H9 (cell line): ENCODE measurements around the gene CPNE8. TPM values are rescaled to one million over a fixed set of nuclear protein-coding genes. Genes with fewer than 3 reads are reported as not detected.

Experiments
- DNase-seq: peaks from one replicate; pipeline ENCODE4 v3.0.0-alpha.2; 2017
- H2AFZ ChIP-seq: one replicate; pipeline ENCODE4 v1.6.1; 2013; ENCODE audit warnings: mild to moderate bottlenecking, low read length, control low read depth, moderate library complexity
- H2AK5ac ChIP-seq: 2 replicates; pipeline ENCODE4 v1.6.1; 2013; ENCODE audit warnings: low read length, control low read depth, mixed read lengths; ENCODE audit not compliant: insufficient read length
- H2BK120ac ChIP-seq: one replicate; pipeline ENCODE4 v1.6.1; 2013; ENCODE audit warnings: low read depth, mild to moderate bottlenecking, low read length, control low read depth, inconsistent platforms; ENCODE audit not compliant: poor library complexity, severe bottlenecking
- H2BK12ac ChIP-seq: 2 replicates; pipeline ENCODE4 v1.6.1; 2013; ENCODE audit warnings: low read length, control low read depth, mixed read lengths, low read depth; ENCODE audit not compliant: insufficient read length
- H2BK15ac ChIP-seq: 2 replicates; pipeline ENCODE4 v1.6.1; 2013; ENCODE audit warnings: low read depth, low read length, control low read depth
- H2BK20ac ChIP-seq: one replicate; pipeline ENCODE4 v1.6.1; 2013; ENCODE audit warnings: low read depth, mild to moderate bottlenecking, low read length, control low read depth, inconsistent platforms; ENCODE audit not compliant: poor library complexity, severe bottlenecking
- H2BK5ac ChIP-seq: 2 replicates; pipeline ENCODE4 v1.6.1; 2013; ENCODE audit warnings: low read length, control low read depth, mixed read lengths; ENCODE audit not compliant: insufficient read length
- H3K14ac ChIP-seq: 2 replicates; pipeline ENCODE4 v1.6.1; 2013; ENCODE audit warnings: low read length, control low read depth; ENCODE audit not compliant: insufficient read depth
- H3K18ac ChIP-seq: 2 replicates; pipeline ENCODE4 v1.6.1; 2013; ENCODE audit warnings: low read depth, mild to moderate bottlenecking, mixed read lengths, low read length, control low read depth; ENCODE audit not compliant: insufficient read length
- H3K23ac ChIP-seq: 2 replicates; pipeline ENCODE4 v1.6.1; 2013; ENCODE audit warnings: low read length, control low read depth, mixed read lengths, low read depth; ENCODE audit not compliant: insufficient read length
- H3K23me2 ChIP-seq: 2 replicates; pipeline ENCODE4 v1.6.1; 2013; ENCODE audit warnings: low read depth, mild to moderate bottlenecking, mixed read lengths, low read length, control low read depth; ENCODE audit not compliant: insufficient read length, poor library complexity, severe bottlenecking
- H3K27ac ChIP-seq: 2 replicates; pipeline ENCODE4 v1.5.1; 2013; ENCODE audit warnings: low read length, control low read depth, mixed read lengths, low read depth; ENCODE audit not compliant: insufficient read length
- H3K27me3 ChIP-seq: 2 replicates; pipeline ENCODE4 v1.6.1; 2013; ENCODE audit warnings: low read length, control low read depth, inconsistent platforms; ENCODE audit not compliant: insufficient read depth
- H3K4ac ChIP-seq: 2 replicates; pipeline ENCODE4 v1.6.1; 2013; ENCODE audit warnings: low read depth, mild to moderate bottlenecking, control low read depth, inconsistent platforms, low read length, moderate library complexity
- H3K4me1 ChIP-seq: 2 replicates; pipeline ENCODE4 v1.6.1; 2013; ENCODE audit warnings: low read length, control low read depth, inconsistent platforms; ENCODE audit not compliant: insufficient read depth
- H3K4me2 ChIP-seq: 2 replicates; pipeline ENCODE4 v1.6.1; 2013; ENCODE audit warnings: low read length, control low read depth, mixed read lengths; ENCODE audit not compliant: insufficient read length, insufficient read depth
- H3K56ac ChIP-seq: 2 replicates; pipeline ENCODE4 v1.6.1; 2013; ENCODE audit warnings: low read depth, mild to moderate bottlenecking, mixed read lengths, low read length, control low read depth; ENCODE audit not compliant: insufficient read length
- H3K79me1 ChIP-seq: 2 replicates; pipeline ENCODE4 v1.6.1; 2013; ENCODE audit warnings: low read depth, mild to moderate bottlenecking, moderate library complexity, low read length, control low read depth, inconsistent platforms; ENCODE audit not compliant: insufficient read depth, poor library complexity, severe bottlenecking
- H3K79me2 ChIP-seq: 2 replicates; pipeline ENCODE4 v1.6.1; 2013; ENCODE audit warnings: low read length, control low read depth, inconsistent platforms; ENCODE audit not compliant: insufficient read depth
- H3K9ac ChIP-seq: 2 replicates; pipeline ENCODE4 v1.6.1; 2013; ENCODE audit warnings: low read length, control low read depth, mixed read lengths; ENCODE audit not compliant: insufficient read length; ENCODE audit errors: extremely low read depth
- H3K9me3 ChIP-seq: one replicate; pipeline ENCODE4 v1.6.1; 2013; ENCODE audit warnings: low read depth, low read length, inconsistent platforms; ENCODE audit not compliant: control insufficient read depth
- H3T11ph ChIP-seq: one replicate; pipeline ENCODE4 v1.6.1; 2013; ENCODE audit warnings: mild to moderate bottlenecking, low read length, control low read depth, inconsistent platforms
- H4K20me1 ChIP-seq: one replicate; pipeline ENCODE4 v1.6.1; 2013; ENCODE audit not compliant: control insufficient read depth, insufficient read length, insufficient read depth
- H4K5ac ChIP-seq: 2 replicates; pipeline ENCODE4 v1.6.1; 2013; ENCODE audit warnings: low read depth, mild to moderate bottlenecking, mixed read lengths, low read length, control low read depth; ENCODE audit not compliant: insufficient read length
- H4K8ac ChIP-seq: replicated peaks from 2 replicates; pipeline ENCODE4 v1.6.1; 2013; ENCODE audit warnings: low read length, control low read depth, mixed read lengths, low read depth; ENCODE audit not compliant: insufficient read length
- H4K91ac ChIP-seq: 2 replicates; pipeline ENCODE4 v1.6.1; 2013; ENCODE audit warnings: low read depth, mild to moderate bottlenecking, moderate library complexity, mixed read lengths, low read length, control low read depth; ENCODE audit not compliant: insufficient read length
- H3K27ac Mint-ChIP-seq, 3 experiments: 2 replicates in 2 of 3; 3 replicates in 1 of 3; pipeline ENCODE4 v1.8.0; 2020 to 2021; ENCODE audit warnings: mixed read lengths in 3 of 3, mild to moderate bottlenecking in 1 of 3, moderate library complexity in 1 of 3
- H3K27me3 Mint-ChIP-seq: 2 replicates; pipeline ENCODE4 v1.8.0; 2021; ENCODE audit warnings: low read depth, mild to moderate bottlenecking, moderate library complexity, mixed read lengths
- H3K36me3 Mint-ChIP-seq, 3 experiments: 2 replicates in 2 of 3; 3 replicates in 1 of 3; pipeline ENCODE4 v1.8.0; 2020 to 2021; ENCODE audit warnings: low read depth in 3 of 3, mixed read lengths in 3 of 3; ENCODE audit not compliant: insufficient read depth in 1 of 3
- H3K4me1 Mint-ChIP-seq, 2 experiments: 2 replicates each; pipeline ENCODE4 v1.8.0; 2020; ENCODE audit warnings: mixed read lengths in 2 of 2
- H3K4me3 Mint-ChIP-seq, 2 experiments: 2 replicates in 1 of 2; 3 replicates in 1 of 2; pipeline ENCODE4 v1.8.0; 2020 to 2021; ENCODE audit warnings: mild to moderate bottlenecking in 2 of 2, mixed read lengths in 2 of 2, moderate library complexity in 1 of 2
- H3K9me3 Mint-ChIP-seq, 2 experiments: 2 replicates in 1 of 2; 3 replicates in 1 of 2; pipeline ENCODE4 v1.8.0; 2020; ENCODE audit warnings: mild to moderate bottlenecking in 2 of 2, mixed read lengths in 2 of 2, moderate library complexity in 1 of 2
- WGBS: extraction: QIAGEN DNeasy Blood & Tissue Kit; methylation state at CpG from one replicate; pipeline ENCODE4 v1.1.7; 2013; ENCODE audit warnings: missing lambda C conversion rate, low lambda C conversion rate, mixed read lengths; ENCODE audit not compliant: insufficient read length; ENCODE audit errors: extremely low coverage; 5-methylcytosine and 5-hydroxymethylcytosine counted together
- total RNA-seq: library from RNA; stranded (reverse); gene quantifications from 2 replicates; pipeline ENCODE4 v1.2.1, GENCODE V29; 2021
- TF ChIP-seq, protein P1 (sequence below): fragments of 200-600 bp; sonication (generic); conservative IDR thresholded peaks from 3 replicates; pipeline ENCODE4 v1.8.0; 2021; ENCODE audit warnings: antibody characterized with exemption, mild to moderate bottlenecking

The CPNE8 gene
- total RNA-seq, 1 experiment from 2014 or later, result 1.9 TPM

GRCh38 chr12:38711054-38711453 lies 194.3 kb downstream of the CPNE8 start:
- no peak overlapping the region for H2AK5ac ChIP-seq

More at GRCh38 chr12:38711054-38711453, 194.3 kb downstream of the CPNE8 start:
- no peaks in the 10 kb centered on the region for H3K23me2 ChIP-seq
- H4K5ac ChIP-seq, result no peak overlapping the region
- no peaks in the 10 kb centered on the region for H4K20me1 ChIP-seq
- no peak overlapping the region for H3K56ac ChIP-seq
- no peak overlapping the region for H3K27ac Mint-ChIP-seq
- H3K4me3 Mint-ChIP-seq, result no peak overlapping the region
- no peak overlapping the region for H2BK15ac ChIP-seq
- H3K4me1 Mint-ChIP-seq, result no peaks in the 10 kb centered on the region
- H2BK12ac ChIP-seq, result no peak overlapping the region
- no peaks in the 10 kb centered on the region for H3K27me3 ChIP-seq
- H3K23ac ChIP-seq, result no peak overlapping the region
- no peak overlapping the region for H2BK5ac ChIP-seq
- no peak overlapping the region for H2AFZ ChIP-seq
- H3K27me3 Mint-ChIP-seq, result no peaks in the 10 kb centered on the region
- no peak overlapping the region for H3K27ac ChIP-seq
- no CpG with 5 or more reads among the region's 2 CpGs for WGBS
- DNase-seq, result no peak
- TF ChIP-seq, protein P1, sequence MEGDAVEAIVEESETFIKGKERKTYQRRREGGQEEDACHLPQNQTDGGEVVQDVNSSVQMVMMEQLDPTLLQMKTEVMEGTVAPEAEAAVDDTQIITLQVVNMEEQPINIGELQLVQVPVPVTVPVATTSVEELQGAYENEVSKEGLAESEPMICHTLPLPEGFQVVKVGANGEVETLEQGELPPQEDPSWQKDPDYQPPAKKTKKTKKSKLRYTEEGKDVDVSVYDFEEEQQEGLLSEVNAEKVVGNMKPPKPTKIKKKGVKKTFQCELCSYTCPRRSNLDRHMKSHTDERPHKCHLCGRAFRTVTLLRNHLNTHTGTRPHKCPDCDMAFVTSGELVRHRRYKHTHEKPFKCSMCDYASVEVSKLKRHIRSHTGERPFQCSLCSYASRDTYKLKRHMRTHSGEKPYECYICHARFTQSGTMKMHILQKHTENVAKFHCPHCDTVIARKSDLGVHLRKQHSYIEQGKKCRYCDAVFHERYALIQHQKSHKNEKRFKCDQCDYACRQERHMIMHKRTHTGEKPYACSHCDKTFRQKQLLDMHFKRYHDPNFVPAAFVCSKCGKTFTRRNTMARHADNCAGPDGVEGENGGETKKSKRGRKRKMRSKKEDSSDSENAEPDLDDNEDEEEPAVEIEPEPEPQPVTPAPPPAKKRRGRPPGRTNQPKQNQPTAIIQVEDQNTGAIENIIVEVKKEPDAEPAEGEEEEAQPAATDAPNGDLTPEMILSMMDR, result no peak
- H3K4me1 ChIP-seq, result no peaks in the 10 kb centered on the region
- H3K36me3 Mint-ChIP-seq, result peaks cover 0 to 2% (median 0%) of the 10 kb centered on the region in 3 experiments; a peak in 1 of 7 replicates
- no peak overlapping the region for H2BK120ac ChIP-seq
- no peak overlapping the region for H3T11ph ChIP-seq
- H3K14ac ChIP-seq, result no peak overlapping the region
- no peak overlapping the region for H3K4ac ChIP-seq
- no peaks in the 10 kb centered on the region for H3K9me3 Mint-ChIP-seq
- no peak overlapping the region for H3K18ac ChIP-seq
- no peak overlapping the region for H2BK20ac ChIP-seq
- no peak overlapping the region for H4K91ac ChIP-seq
- H3K4me2 ChIP-seq, result no peak overlapping the region
- no peak overlapping the region for H3K9ac ChIP-seq
- H3K9me3 ChIP-seq, result no peaks in the 10 kb centered on the region
- H3K79me1 ChIP-seq, result no peaks in the 10 kb centered on the region
- H4K8ac ChIP-seq, result no peak overlapping the region
- no peaks in the 10 kb centered on the region for H3K79me2 ChIP-seq
